HG03354 (cell line): Measurements from ENCODE around the gene LILRA1.
"Not testable (repeated sequence)": the region's sequence is repeated elsewhere in the genome, so short reads cannot be mapped to it uniquely, and the experiment has no call there.

ENCODE experiments used
- ATAC-seq: cut with Tn5 transposase; IDR thresholded peaks from one replicate; pipeline ENCODE4 v1.9.1; 2021; ENCODE audit warnings: mild to moderate bottlenecking; ENCODE audit not compliant: unreplicated experiment, poor library complexity, severe bottlenecking

Gene LILRA1

DNA sequence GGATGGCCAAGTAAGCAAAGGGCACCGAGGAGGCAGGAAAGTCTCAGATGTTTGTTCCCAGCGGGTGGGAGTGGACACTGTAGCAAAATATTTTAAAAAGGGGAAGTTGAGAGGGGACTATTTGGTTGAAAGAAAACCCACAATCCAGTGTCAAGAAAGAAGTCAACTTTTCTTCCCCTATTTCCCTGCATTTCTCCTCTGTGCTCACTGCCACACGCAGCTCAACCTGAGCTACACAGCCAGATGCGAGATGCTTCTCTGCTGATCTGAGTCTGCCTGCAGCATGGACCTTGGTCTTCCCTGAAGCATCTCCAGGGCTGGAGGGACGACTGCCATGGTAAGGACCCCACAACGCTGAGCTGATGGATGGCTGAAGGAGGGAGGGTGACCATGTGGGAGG lies at the start of gene LILRA1:
LILRA1 (plus strand) TSS at position 188 of the 400 bp plus-strand sequence. CDS start 613 bp downstream, outside the sequence.
- not testable (repeated sequence) for ATAC-seq

DNA sequence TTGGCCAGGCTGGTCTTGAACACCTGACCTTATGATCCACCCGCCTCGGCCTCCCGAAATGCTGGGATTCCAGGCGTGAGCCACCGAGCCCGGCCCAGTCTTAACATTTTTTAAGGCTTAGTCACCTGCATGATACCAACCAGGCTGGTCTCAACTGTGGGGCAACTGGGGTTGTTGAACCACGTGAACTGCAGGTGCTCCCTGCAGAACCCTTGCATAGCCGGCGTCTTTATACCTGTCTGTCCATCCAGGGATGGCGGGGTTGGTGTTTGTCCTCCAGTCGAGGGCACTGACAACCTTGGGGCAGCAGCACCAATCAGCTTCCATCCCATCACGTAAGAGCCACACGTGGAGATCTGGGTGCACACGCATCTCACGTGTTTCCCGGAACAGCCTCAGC lies 44.6 kb upstream of the LILRA1 start:
- ATAC-seq: no peak

DNA sequence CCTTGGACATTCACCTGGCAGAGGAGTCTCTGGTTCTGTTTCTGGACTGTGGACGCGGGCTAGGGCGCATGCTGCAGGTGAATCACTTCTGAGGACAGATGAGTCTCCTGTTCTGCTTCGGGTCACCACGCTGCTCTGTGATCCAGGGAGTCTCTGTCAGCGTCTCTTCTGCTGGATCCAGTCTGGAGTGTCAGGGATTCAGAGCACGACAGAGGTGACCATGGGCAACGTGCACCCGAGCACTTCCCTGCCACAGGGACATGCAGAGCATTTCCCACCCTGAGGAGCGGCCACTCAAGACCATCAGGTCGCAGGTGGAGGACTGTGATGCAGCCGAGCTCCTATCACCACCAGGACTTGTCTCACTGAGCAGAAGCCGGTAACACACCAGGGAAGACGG lies 44.2 kb upstream of the LILRA1 start:
- ATAC-seq: no peak

DNA sequence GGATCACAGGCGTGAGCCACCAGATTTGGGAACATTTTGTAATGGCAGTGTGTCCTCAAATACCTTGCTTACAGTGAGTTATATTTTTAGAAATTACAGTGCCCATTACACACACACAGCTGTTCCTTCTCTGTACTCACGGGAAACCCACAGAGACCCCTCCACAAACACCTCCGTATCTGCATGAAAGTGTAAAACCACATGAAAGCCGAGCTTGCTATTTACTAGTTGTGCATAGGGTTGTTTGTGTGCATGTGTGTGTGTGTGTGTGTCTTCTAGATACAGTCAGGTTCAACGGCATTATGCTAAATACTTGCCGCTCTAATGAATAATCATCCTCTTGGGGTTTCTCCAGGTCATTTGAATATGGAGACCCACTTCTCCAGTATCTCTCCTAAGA lies 42.1 kb upstream of the LILRA1 start:
- ATAC-seq: no peak

DNA sequence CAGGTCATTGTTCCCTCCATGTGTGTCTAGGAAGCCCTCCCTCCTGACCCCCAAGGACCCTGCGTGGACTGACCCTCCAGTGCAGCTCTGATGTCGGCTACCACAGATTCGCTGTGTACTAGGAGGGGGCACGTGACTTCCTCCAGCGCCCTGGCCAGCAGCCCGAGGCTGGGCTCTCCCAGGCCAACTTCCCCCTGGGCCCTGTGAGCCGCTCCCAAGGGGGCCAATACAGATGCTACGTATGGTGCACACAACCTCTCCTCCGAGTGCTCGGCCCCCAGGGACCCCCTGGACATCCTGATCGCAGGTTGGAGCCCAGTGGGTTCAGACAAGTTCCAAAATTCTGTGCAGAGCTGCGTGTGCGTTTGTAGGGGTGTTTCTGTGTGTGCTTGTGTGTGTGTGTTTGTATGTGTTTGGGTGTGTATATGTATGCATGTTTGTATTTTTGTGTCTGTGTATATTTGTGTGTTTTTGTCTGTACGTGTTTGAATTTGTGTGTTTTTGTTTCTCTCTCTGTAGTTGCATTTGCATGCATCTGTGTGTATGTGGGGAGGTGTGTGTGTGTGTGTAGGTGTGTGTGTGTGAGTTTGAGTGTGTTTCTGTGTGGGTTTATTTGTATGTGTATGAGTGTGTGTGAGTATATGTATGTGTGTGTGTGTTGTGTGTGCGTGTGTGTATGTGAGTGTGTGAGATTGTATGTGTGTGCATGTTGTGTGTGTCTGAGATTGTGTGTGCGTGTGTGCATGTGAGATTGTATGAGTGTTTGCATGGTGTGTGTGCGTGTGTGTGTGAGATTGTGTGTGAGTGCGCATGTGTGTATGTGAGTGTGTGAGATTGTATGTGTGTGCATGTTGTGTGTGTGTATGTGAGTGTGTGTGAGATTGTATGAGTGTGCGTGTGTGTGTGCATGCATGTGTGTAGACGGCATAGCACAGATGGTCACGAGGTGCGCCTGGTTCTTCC lies 41.2 kb upstream of the LILRA1 start:
- no peak for ATAC-seq

DNA sequence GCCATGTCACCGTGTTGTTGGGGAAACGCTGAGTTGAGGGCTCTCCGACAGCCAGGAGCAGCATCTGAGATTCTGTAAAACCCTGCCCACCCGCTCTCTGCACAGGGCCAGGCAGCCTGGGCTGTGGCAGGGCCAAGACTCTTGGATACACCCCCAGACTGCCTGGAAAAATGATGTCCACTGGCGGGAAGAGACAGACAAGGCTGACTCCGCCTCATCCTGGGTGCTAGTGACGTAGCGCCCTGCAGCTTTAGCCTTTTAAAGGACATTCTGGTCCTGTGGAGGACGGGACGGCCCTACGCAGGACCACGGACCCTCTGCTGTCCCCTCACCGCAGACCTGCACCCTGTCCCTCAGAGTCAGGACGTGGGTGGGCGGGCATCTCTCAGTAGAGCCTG lies 40.5 kb upstream of the LILRA1 start:
- ATAC-seq: no peak

DNA sequence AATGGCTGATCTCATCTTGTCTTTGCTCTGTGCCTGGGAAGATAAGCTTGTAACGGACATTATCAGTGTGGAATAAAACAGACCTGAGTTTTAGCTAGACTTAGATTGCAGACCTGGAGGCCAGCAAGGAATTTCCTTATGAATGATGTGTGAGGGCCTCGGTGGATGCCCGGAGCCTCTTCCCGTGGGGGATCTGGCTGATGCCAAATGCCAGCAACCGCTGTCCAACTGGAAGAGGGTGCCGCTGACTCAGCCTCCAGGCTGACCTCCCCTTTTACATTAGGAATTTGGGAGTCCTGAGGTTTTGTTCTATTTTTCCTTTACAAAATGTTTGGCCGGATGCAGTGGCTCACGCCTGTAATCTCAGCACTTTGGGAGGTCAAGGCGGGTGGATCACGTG lies 39.4 kb upstream of the LILRA1 start:
- ATAC-seq: no peak

DNA sequence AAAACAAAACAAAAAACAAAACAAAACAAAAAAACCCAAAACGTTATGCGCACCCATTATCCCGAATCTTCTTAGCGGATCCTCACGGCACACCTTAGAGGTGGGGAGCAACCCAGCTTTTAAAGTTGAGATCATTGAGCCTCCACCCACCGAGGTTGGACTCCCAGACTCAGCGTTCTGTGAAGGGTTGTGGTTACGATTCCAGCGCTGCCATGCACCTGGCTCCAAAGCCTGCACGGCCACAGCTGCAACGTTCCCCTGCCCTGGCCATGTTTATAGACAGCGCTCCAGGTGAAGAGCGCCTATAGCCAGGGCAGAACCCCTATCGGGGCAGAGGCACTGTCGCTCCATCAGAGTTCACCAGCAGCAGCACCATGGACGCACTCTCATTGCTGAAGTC lies 38.5 kb upstream of the LILRA1 start:
- ATAC-seq: no peak

DNA sequence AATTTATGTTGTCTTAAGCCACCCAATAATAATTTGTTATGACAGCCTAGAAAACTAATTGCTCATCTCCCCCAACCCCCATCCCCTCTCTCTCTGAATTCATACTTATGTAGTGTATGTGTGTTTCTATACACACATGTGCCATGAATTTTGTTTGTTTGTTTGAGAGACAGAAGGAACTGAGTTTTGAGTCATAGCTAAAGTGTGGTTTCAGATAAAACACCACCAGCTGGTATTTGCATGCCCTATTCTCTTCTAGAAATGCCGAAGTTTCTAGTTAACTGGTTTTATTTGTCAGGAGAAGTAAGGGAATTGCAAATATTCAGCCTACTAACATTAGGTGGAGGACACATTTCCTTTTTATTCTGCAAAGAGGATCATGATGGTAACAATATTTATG lies 37.2 kb upstream of the LILRA1 start:
- ATAC-seq: no peak

DNA sequence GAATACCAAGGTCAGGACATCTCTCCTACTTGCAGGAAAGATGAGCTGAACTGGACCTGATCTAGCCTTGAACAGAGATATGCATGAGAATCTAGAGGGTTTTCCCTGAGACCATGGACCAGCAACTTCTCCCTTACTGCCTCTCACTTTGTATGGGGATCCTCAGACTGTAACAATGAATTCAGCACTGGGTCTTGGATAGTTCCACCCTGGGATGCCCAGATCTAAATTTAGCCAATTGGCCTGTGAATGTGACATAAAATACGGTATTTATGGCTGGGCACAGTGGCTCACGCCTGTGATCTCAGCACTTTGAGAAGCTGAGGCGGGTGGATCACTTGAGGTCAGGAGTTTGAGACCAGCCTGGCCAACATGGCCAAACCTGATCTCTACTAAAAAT lies 35.1 kb upstream of the LILRA1 start:
- no peak for ATAC-seq

DNA sequence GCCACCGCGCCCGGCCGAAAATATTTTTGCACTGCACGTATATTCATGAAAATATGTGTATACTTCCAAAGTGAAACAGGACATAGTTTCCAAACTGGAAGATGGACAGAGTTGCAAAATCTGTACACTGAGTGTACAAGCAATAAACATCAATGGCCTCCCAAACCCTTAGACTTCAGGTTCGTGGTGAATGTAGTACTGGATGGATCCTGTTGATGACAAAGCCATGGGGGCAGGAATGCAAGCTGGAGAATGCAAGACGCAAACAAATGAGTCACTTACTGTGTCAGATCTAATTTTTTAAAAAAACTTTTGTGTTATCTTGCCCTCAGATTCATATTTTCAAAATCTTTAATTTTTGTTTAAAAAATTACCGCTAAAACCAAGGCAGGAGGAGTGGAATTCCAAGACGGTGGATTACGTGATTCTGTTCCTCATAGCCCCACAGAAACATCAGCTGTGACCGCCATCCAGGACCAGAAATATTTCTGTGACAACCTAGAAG lies 32.5 kb upstream of the LILRA1 start:
- ATAC-seq: no peak

DNA sequence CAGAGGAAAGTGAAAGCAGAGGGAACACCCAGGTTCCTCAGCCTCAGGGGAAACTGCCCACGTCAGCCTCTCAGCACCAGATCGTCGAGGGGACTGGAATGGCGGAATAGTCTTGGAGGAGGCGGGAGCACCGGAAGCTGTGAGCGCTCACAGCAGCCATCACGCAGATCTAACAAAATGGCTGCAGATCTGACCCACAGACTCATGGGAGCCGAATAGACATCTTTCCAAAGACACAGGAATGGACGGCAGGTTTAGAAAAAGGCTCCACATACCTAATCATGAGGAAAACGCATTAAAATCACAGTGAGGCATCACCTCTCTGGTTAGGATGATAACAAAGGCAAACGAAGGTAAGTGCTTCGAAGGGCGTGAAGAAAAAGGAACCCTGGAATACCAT lies 31.6 kb upstream of the LILRA1 start:
- ATAC-seq: no peak

DNA sequence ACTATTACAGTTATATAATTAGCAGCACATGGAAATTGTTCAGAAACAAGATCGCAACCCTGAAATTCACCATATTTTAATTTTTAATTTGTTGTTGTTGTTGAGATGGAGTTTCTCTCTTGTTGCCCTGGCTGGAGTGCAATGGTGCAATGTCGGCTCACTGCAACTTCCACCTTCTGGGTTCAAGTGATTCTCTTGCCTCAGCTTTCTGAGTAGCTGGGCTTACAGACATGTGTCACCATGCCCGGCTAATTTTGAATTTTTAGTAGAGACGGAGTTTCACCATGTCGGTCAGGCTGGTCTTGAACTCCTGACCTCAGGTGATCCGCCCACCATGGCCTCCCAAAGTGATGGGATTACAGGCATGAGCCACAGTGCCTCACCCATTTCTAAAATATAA lies 30.2 kb upstream of the LILRA1 start:
- ATAC-seq: not testable (repeated sequence)

DNA sequence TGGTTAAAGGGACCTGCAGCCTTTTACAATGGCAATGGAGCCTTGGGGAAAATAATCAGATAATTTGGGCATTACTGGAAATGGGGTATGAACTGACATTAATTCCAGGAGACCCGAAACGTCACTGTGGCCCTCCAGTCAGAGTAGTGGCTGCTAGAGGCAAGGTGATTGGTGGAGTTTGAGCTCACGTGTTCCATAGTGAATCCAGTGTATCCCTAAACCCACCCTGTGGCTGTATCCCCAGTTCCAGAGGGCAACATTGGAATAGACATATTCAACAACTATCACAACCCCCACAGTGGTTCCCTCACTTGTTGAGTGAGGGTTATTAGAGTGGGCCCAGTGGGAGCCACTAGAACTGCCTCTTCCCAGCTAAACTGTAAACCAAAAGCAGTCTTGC lies 23.1 kb upstream of the LILRA1 start:
- no peak for ATAC-seq

DNA sequence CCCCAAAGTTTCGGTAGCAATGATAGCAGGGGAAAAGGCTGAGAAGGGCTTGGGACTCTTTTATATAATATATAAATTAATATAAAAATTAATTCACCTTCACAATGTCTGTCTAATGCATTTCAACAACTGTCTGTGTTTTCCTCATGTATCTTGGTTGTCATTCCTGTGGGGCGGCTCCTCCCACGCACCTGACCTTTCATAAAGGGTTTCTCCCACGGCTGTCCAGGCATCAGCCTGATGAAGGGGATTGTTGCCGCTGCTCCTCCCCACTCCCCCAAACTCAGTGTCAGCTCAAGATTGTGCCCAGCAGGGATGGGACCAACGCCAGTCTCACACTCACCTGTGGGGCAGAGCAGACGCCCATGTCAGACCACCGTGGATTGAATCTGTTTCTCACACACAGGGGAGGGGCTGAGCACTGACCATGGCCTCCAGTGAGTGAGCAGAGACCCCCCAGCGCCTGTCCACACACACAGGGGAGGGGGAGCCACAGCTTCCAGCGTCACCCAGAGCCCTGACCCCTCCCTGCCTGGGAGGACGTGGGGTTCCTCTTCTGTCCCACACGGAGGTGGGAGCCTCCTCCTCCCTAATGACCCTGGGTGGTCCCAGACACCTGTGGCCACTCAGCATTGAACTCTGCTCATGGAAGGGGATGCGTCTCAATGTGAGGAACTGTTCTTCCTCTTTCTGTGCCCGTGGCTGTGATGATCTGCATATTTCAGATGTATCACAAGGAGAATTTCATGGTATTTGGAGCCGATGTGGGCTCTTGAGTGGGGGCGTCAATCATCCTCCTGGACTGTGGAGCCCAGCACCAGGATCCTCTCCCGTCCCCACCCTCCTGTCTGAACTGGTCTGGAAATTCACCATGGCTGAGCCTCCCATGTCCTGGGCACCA lies 21.5 kb upstream of the LILRA1 start:
- ATAC-seq: not testable (repeated sequence)

DNA sequence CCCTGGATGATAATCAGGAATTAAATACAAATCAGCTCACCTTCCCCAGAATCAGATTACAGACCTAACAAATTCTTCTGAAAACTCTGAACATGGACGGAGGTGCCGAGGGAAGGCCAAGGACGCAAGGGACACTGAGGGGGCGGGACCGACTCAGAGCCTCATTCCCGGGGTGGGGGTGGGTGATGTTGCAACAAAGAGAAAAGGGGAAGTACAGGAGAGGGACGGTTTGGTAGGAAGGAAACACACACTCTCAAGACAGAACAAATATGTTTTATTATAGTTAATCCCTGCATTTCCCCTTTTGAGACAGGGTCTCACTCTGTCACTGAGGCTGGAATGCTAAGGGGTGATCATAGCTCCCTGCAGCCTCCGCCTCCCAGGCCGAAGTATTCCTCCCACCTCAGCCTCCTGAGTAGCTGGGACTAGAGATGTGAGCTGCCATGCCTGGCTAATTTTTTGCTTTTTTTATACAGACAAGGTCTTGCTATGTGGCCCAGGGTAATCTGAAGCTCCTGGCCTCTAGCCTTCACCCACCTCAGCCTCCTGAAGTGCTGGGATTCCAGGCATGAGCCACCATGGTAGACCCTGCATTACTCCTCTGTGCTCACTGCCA lies 20.6 kb upstream of the LILRA1 start:
- no peak for ATAC-seq

DNA sequence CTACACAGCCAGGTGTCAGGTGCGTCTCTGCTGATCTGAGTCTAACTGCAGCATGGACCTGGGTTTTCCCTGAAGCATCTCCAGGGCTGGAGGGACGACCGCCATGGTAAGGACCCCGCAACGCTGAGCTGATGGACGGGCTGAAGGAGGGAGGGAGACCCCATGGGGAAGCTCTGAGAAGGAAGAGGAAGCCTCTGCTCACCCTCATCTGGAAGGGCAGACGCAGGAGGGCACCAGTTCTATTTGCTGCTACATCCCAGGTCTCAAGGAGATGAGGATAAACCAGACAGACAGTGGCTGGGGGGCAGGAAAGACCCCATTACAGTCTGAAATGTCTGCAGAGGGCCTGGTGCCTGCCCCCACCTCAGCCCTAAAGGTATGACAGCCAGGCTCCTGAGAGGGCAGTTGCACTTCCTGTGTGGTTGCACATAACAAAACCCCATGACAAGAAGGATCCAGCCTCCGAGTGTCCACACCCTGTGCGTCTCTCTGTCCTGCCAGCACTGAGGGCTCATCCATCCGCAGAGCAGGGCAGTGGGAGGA lies 20.0 kb upstream of the LILRA1 start, which contains the start of gene LILRA2:
LILRA2 (plus strand) TSS at position 461 of the 543 bp plus-strand sequence. CDS start 89 bp downstream, outside the sequence.
- peak; percentile 44 for ATAC-seq

DNA sequence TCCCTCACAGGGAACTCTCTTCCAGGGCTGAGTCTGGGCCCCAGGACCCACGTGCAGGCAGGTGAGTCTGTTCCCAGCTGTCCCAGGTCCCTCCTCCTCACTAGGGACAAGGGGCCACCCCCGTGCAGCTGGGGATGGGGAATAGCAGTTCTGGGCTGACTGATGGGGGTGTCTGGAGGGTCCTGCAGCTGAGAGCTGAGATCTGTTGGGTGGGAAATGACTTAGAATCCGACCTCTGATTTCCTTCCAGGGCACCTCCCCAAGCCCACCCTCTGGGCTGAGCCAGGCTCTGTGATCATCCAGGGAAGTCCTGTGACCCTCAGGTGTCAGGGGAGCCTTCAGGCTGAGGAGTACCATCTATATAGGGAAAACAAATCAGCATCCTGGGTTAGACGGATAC lies 19.4 kb upstream of the LILRA1 start:
- ATAC-seq: no peak

DNA sequence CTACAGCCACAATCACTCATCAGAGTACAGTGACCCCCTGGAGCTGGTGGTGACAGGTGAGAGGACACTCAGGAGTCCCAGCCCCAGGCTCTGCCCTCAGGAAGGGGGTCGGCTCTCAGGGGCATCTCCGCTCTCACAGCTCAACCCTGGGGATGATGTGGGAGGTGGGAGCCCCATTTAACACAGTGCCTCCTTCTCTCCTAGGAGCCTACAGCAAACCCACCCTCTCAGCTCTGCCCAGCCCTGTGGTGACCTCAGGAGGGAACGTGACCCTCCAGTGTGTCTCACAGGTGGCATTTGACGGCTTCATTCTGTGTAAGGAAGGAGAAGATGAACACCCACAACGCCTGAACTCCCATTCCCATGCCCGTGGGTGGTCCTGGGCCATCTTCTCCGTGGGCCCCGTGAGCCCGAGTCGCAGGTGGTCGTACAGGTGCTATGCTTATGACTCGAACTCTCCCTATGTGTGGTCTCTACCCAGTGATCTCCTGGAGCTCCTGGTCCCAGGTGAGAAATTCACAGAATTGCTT lies 18.8 kb upstream of the LILRA1 start:
- ATAC-seq: no peak
